ENCODE data around the gene SDF2L1. TPM values are rescaled to one million over a fixed set of nuclear protein-coding genes. Genes with fewer than 3 reads are reported as not detected.

SDF2L1 gene
- total RNA-seq, 1 donor from 2014 or later = 43.3 TPM

DNA sequence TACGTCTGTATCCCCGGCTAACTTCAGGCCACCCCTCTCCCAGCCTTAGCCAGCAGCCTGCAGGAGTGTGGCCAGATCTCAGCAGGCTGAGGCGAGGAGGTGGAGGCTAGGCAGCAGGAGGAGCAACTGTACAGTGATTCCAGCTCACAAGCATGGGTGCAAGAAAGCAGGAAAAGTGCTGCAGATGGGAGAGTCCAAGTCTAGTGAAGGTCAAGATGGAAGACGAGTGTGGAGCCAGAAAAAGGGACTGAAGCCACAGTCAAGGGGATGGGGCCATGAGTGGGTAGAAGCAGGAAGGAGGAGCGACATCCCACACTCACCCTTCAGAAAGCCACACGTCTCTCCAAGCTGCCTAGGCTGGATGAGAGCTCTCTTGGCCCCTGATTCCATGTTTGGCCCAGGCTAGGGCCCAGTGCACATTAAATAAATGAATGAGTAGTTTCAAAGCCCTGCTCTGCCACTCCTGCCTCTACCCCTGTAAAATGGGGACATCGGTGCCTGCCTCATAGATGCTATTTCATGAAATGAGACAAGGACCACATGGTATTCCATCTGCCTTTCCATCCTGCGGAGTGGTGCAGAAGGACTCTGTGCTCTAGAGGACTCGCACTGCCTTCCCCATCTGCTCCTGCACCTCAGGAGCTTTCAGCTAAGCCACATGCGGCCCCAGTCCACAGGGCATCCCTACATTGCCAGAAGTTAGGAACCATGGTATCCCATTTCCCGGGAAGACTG, 15.2 kb upstream of the SDF2L1 start:
- TF ChIP-seq, protein P1, sequence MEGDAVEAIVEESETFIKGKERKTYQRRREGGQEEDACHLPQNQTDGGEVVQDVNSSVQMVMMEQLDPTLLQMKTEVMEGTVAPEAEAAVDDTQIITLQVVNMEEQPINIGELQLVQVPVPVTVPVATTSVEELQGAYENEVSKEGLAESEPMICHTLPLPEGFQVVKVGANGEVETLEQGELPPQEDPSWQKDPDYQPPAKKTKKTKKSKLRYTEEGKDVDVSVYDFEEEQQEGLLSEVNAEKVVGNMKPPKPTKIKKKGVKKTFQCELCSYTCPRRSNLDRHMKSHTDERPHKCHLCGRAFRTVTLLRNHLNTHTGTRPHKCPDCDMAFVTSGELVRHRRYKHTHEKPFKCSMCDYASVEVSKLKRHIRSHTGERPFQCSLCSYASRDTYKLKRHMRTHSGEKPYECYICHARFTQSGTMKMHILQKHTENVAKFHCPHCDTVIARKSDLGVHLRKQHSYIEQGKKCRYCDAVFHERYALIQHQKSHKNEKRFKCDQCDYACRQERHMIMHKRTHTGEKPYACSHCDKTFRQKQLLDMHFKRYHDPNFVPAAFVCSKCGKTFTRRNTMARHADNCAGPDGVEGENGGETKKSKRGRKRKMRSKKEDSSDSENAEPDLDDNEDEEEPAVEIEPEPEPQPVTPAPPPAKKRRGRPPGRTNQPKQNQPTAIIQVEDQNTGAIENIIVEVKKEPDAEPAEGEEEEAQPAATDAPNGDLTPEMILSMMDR (IDR thresholded peaks at IDR 0.05) = no peak
- ChIA-PET CTCF (no interaction called here), POLR2A (interaction anchor here (0.9 to 7.4 kb wide), 2 partner anchors 10 to 15 kb away, joined by 6 to 110 read pairs; partner anchors contain the start of gene SDF2L1)
- Mint-ChIP-seq H3K9me3 (no peaks in the 10 kb centered on the region), H3K36me3 (ENCODE audit: low read depth) (peaks cover 55% of the 10 kb centered on the region), H3K4me1 (peaks cover 45% of the 10 kb centered on the region), H3K27me3 (no peaks in the 10 kb centered on the region), H3K27ac (no peak overlapping the region), H3K4me3 (no peak overlapping the region)
- intact Hi-C loops (cut with micrococcal nuclease) = loop anchor here (10.0 kb wide), 1 partner anchor 52 kb away; no protein-coding TSS in a partner anchor
- no peak for DNase-seq
- no peak for ATAC-seq (ENCODE audit: low read depth)

DNA sequence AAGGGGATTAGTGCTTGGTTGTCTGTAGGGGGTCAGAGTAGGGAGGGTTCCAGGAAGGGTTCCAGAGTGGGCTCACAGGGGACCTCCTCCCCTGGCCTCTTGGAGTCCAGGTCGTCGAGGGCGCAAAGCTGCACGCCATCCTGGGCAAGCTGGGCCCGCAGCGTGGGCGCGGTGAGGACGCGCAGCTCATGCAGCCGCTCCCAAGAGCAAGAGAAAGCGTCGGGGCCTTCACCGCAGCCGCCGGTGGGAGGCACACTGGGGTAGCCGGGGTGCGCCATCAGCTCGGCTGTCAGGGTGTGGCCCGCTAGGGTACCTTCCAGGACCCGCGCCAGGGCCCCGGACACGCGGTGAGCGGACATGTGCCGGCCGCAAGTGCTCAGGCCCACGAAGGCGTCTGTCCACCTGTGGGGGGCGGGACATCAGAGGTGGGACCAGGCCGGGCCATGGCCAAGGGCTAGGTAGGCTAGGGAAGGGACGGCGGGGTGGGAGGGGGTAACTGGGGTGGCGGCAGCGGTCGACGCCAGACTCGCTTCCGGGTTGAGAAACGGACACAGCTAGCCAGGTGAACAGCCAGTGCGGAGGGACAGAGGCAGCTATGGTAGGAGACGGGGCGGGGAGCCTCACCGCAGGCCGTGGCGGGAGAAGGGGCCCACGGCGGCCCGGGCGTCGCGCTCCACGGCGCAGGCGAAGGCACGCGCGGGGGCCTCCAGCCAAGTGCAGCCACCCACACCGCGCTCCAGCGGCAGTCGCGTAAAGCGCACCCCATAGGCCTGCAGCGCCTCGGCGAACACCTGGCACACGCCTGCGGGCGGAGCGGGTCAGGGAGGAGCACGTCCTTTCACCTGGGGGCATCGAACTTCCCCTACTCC, 13.5 kb upstream of the SDF2L1 start:
- CTCF ChIA-PET = interaction anchor here (0.6 to 4.3 kb wide), 14 partner anchors 10 to 646 kb away, joined by 3 to 65 read pairs (median 5); partner anchors contain the start of genes LZTR1, PPIL2, SDF2L1 and UBE2L3

DNA sequence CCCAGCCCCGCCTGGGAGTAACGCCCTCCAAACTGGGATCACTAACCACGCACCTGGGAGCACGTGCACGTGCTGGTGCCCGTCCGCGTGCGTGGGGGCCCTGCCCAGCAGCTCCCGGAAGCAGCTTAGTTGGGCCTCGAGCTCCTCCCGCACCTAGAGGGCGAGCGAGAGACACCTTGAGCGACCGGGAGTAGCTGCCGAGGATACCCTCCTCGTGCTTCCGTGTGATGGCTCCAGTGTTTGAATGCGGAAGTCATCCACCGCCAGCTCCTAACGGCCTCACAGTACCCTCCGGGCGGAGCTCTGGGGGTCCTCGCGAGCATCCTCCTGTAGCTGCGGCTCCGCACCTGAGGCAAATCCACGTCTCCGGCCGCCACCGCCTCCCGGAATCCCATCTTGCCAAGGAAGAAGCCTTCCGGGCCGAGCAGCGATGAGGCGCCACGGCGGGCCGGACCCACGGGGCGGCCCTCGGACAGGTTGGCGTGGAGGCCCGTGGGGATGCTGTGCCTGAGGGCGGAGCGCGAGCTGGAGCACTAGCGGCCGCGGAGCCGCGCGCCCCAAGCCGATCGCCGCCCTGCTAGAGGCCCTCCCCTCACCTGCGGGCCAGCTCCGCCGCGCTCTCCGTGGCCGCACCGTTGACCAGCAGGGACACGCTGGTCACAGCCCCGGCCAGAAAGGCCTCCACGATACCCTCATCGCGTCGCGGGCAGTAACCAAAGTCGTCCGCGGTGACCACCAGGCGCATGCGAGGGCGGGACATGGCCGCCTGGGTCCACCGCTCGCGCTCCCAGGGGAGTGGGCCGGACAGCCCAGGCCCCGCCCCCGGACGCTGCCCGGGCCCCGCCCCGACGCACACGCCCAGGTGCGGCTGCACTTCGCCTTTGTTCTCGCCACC, 12.6 kb upstream of the SDF2L1 start, which contains the start of gene YDJC:
Gene YDJC, minus strand, starts transcription at position 768 of the 895 bp plus-strand sequence. Its CDS starts 8 bp downstream, at position 760.
- TF ChIP-seq, protein P1 (IDR thresholded peaks at IDR 0.05) = peak; percentile 31
- peak; percentile 95 for DNase-seq
- CTCF ChIA-PET = interaction anchor here (0.6 to 4.3 kb wide), 14 partner anchors 9 to 647 kb away, joined by 3 to 65 read pairs (median 5); partner anchors contain the start of genes LZTR1, PPIL2, SDF2L1 and UBE2L3
- intact Hi-C loops (cut with micrococcal nuclease) = loop anchor here (1.0 to 10.0 kb wide), 5 partner anchors 13 to 627 kb away; partner anchors contain the start of genes PPIL2, SDF2L1 and THAP7
- Mint-ChIP-seq H3K9me3 (no peaks in the 10 kb centered on the region), H3K36me3 (ENCODE audit: low read depth) (peaks cover 34% of the 10 kb centered on the region), H3K27ac (peak within 1 kb of the TSS; percentile 92), H3K4me1 (peaks cover 48% of the 10 kb centered on the region), H3K4me3 (peak within 1 kb of the TSS; percentile 91), H3K27me3 (no peaks in the 10 kb centered on the region)
- POLR2A ChIA-PET = interaction anchor here (0.7 to 7.4 kb wide), 18 partner anchors 13 to 661 kb away, joined by 3 to 110 read pairs (median 4); partner anchors contain the start of genes MAPK1, PPIL2, SDF2L1 and THAP7
- peak; percentile 85 for ATAC-seq (ENCODE audit: low read depth)

More for the DNA sequence above, 13.5 kb upstream of the SDF2L1 start:
- intact Hi-C loops (cut with micrococcal nuclease) = loop anchor here (1.0 to 10.0 kb wide), 4 partner anchors 38 to 626 kb away; partner anchors contain the start of genes PPIL2 and THAP7
- POLR2A ChIA-PET = interaction anchor here (0.8 to 7.4 kb wide), 16 partner anchors 12 to 626 kb away, joined by 3 to 110 read pairs (median 6); partner anchors contain the start of genes MAPK1, PPIL2, SDF2L1 and THAP7
- peak; percentile 7 for ATAC-seq (ENCODE audit: low read depth)
- peaks cover 39% of the 10 kb centered on the region for H3K36me3 Mint-ChIP-seq (ENCODE audit: low read depth)
- TF ChIP-seq, protein P1 (IDR thresholded peaks at IDR 0.05) = no peak
- peak overlapping the region; percentile 91 for H3K4me3 Mint-ChIP-seq
- peaks cover 49% of the 10 kb centered on the region for H3K4me1 Mint-ChIP-seq
- no peaks in the 10 kb centered on the region for H3K9me3 Mint-ChIP-seq
- H3K27ac Mint-ChIP-seq = peak overlapping the region; percentile 92
- DNase-seq = no peak
- H3K27me3 Mint-ChIP-seq = no peaks in the 10 kb centered on the region

DNA sequence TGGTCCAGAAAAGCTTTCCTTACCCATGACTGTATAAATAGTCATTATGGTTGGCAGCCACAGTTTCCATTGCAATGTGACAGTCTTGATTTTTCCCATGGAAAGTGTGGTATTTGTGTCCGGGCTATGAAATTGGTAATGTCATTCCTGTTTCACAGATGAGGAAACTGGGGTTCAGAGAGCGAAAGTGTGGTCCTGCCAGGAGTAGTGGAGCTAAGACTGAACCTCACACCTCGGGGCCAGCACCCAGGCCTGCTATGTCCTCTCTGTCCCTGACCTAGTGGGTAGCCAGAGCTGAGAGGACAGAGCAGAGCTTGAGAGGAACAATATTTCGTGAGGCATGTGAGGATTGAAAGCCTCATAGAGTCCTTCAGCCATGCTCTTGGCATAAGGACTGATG, 11.1 kb upstream of the SDF2L1 start:
- no peak overlapping the region for H3K4me3 Mint-ChIP-seq

More for the DNA sequence above, 11.1 kb upstream of the SDF2L1 start:
- ChIA-PET POLR2A (interaction anchor here (2.6 to 7.4 kb wide), 2 partner anchors 11 to 63 kb away, joined by 10 to 110 read pairs; partner anchors contain the start of genes SDF2L1 and UBE2L3), CTCF (interaction anchor here (1.1 to 4.3 kb wide), 2 partner anchors 11 to 16 kb away, joined by 6 to 65 read pairs; partner anchors contain the start of gene SDF2L1)
- DNase-seq (no peak), ATAC-seq (ENCODE audit: low read depth) (no peak)
- H3K9me3 Mint-ChIP-seq = no peaks in the 10 kb centered on the region
- peaks cover 24% of the 10 kb centered on the region for H3K36me3 Mint-ChIP-seq (ENCODE audit: low read depth)
- H3K4me1 Mint-ChIP-seq = peaks cover 37% of the 10 kb centered on the region
- TF ChIP-seq, protein P1 (IDR thresholded peaks at IDR 0.05) = no peak
- no peak overlapping the region for H3K27ac Mint-ChIP-seq
- H3K27me3 Mint-ChIP-seq = no peaks in the 10 kb centered on the region
- intact Hi-C loops (cut with micrococcal nuclease) = no loop called here

Measured in activated B cell treated with CpG ODN at 0.5 μM for 24 hours (primary cell).